AG08395 (cell line): ENCODE measurements around the gene GGA3.
"Not testable (repeated sequence)": the region's sequence is repeated elsewhere in the genome, so short reads cannot be mapped to it uniquely, and the experiment has no call there.

ENCODE experiments used
- DNase-seq: peaks from one replicate; pipeline ENCODE4 v3.0.0; 2012; ENCODE audit warnings: mixed read lengths, low spot score

GGA3 gene

DNA sequence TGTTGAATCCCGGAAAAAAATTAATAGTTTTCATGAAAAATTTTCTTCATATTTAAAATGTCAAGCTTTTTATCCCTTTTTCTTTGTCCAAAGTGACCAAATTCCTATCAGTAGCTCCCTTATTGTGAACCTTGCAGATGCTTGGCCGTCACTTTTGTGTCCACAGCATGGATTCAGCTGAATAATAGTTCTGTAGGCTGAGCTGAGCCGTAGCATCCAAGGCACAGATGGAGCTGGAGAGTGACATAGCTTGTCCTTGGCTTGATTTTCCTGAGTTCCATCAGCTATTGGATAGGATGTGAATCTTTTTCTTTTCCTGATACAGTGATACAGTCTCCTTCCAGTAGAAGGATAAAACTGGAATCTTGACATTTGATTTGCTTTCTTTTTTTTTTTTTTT, 52.3 kb downstream of the GGA3 start:
- DNase-seq: no peak

GRCh38 chr17:75208161-75208560, 53.2 kb downstream of the GGA3 start:
- DNase-seq: no peak

DNA sequence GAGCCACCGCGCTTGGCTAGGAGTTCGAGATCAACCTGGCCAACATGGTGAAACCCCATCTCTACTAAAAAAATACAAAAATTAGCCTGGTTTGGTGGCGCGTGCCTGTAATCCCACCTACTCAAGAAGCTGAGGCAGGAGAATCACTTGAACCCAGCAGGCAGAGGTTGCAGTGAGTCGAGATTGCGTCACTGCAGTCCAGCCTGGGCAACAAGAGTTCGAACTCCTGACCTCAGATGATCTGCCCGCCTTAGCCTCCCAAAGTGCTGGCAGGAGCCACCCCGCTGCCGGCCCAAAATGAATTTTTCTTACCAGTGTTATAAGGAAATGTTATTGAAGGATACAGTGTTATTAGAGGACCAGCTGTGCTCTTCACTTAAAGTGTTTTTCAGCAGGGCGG, 53.6 kb downstream of the GGA3 start:
- DNase-seq: no peak

GRCh38 chr17:75207050-75207407, 54.4 kb downstream of the GGA3 start:
- DNase-seq: not testable (repeated sequence)

DNA sequence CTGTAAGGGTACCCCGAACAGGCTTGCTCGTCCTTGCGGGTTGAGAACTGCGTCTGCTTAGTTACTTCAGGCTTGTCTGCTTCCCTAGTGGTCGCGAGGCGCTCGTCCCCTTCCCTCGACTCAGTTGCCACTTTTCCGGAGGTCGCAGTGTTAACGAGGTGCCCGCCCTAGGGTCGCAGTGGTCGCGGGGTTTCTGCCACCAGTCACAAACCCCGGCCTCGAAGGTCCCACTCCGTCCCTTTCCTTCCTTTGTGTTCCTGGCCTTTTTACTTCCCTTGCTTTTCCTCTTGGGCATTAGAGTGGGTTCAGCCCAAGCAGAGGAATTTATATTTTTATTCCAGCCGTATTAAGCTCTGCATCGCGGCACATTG, 55.6 kb downstream of the GGA3 start:
- DNase-seq: no peak

GRCh38 chr17:75205037-75205792, 56.2 kb downstream of the GGA3 start, which contains the start of gene NUP85:
Gene NUP85 (plus strand): TSS chr17:75205679. CDS start chr17:75205762, 83 bp downstream.
- peak; percentile 100 for DNase-seq

- DNase-seq: no peak
These were observed 61.4 kb downstream of the GGA3 start for GRCh38 chr17:75199886-75200618.

DNA sequence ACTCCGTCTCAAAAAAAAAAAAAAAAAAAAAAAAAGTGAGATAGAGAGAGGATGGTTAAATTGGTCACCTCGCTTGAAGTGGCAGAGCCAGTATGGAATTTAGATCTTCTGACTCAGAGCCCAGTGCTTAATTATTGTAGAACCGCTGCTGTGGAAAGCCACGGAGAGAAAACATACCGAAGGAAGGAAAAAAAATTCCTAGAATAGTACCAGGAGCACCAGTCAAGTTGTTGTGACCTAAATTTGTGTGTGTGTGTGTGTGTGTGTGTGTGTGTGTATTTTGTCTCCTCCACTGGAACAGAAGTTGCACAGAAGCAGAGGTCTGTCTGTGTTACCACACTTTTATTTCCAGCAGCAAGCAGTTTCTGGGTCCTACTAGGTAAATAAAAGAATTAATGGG, 66.5 kb downstream of the GGA3 start:
- DNase-seq: no peak

DNA sequence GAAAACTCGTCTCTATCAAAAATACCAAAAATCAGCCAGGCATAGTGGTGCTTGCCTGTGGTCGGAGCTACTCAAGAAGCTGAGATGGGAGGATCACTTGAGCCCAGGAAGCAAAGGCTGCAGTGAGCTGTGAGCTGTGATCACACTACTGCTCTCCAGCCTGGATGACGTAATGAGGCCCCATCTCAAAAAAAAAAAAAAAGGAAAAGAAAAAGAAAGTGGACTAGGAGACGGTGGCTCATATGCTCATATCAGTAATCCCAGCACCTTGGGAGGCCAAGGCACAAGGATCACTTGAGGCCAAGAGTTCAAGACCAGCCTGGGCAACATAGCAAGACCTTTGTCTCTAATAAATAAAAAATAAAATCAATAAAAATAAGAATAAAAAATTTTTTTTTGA, 69.8 kb downstream of the GGA3 start:
- no peak for DNase-seq

- no peak for DNase-seq
These were observed 72.8 kb downstream of the GGA3 start for GRCh38 chr17:75188614-75189013.
